IMR-90 (cell line): ENCODE results near the gene GRAMD2A. TPM values are rescaled to one million over a fixed set of nuclear protein-coding genes. Genes with fewer than 3 reads are reported as not detected.

Experiments
- ATAC-seq: fragments of 200-7000 bp; cut with Tn5 transposase; 2 replicates; pipeline ENCODE4 v1.9.1; 2020; ENCODE audit warnings: low read depth, mild to moderate bottlenecking, moderate library complexity
- BruUV-seq: library from RNA; stranded (reverse); fragments of 400-500 nt; replicated peaks from 2 replicates; lab custom pipeline; 2021; lab: Mats Ljungman, UMichigan
- CTCF ChIA-PET: fragments of 300-600 bp; formaldehyde crosslinking; extraction: SDS; loops from one replicate; lab custom pipeline; 2021; ENCODE audit warnings: antibody characterized with exemption; lab: Yijun Ruan, JAX
- POLR2A ChIA-PET: fragments of 300-600 bp; sonication (Branson Sonifier 250); formaldehyde crosslinking; loops from one replicate; lab custom pipeline; 2022; ENCODE audit warnings: antibody characterized with exemption; ENCODE audit not compliant: unreplicated experiment; lab: Charles Lee
- DNase-seq: peaks from one replicate; pipeline ENCODE4 v3.0.0; 2013
- H2AFZ ChIP-seq: replicated peaks from 2 replicates; pipeline ENCODE3; 2013; ENCODE audit warnings: low read length, mild to moderate bottlenecking; ENCODE audit not compliant: poor library complexity
- H2AK5ac ChIP-seq: 2 replicates; pipeline ENCODE4 v1.6.1; 2013; ENCODE audit warnings: low read depth, low read length, inconsistent platforms
- H2AK9ac ChIP-seq: replicated peaks from 2 replicates; pipeline ENCODE3; 2013; ENCODE audit warnings: mild to moderate bottlenecking, low read depth, low read length, moderate library complexity; ENCODE audit not compliant: poor library complexity
- H2BK120ac ChIP-seq: 2 replicates; pipeline ENCODE4 v1.6.1; 2013; ENCODE audit warnings: low read depth, low read length, inconsistent platforms
- H2BK15ac ChIP-seq: 3 replicates; pipeline ENCODE4 v1.6.1; 2013; ENCODE audit warnings: low read depth, low read length, inconsistent platforms
- H2BK20ac ChIP-seq: 2 replicates; pipeline ENCODE4 v1.6.1; 2013; ENCODE audit warnings: low read depth, mild to moderate bottlenecking, inconsistent platforms, low read length, moderate library complexity
- H2BK5ac ChIP-seq: 2 replicates; pipeline ENCODE4 v1.6.1; 2013; ENCODE audit warnings: mild to moderate bottlenecking, low read depth, low read length, inconsistent platforms; ENCODE audit not compliant: poor library complexity, severe bottlenecking
- H3K14ac ChIP-seq: replicated peaks from 2 replicates; pipeline ENCODE4 v1.6.1; 2013; ENCODE audit warnings: low read depth, low read length, inconsistent platforms
- H3K18ac ChIP-seq: 2 replicates; pipeline ENCODE4 v1.6.1; 2013; ENCODE audit warnings: low read depth, low read length, control low read depth
- H3K23ac ChIP-seq: 2 replicates; pipeline ENCODE4 v1.6.1; 2013; ENCODE audit warnings: low read depth, low read length, inconsistent platforms
- H3K27ac ChIP-seq: 2 replicates; pipeline ENCODE4 v1.5.1; 2013; ENCODE audit warnings: mild to moderate bottlenecking, control low read depth, low read length; ENCODE audit not compliant: insufficient read depth
- H3K27me3 ChIP-seq: 2 replicates; pipeline ENCODE4 v1.6.1; 2013; ENCODE audit warnings: low read length; ENCODE audit not compliant: control insufficient read depth, insufficient read depth
- H3K36me3 ChIP-seq: 2 replicates; pipeline ENCODE4 v1.6.1; 2013; ENCODE audit warnings: low read length, mixed read lengths; ENCODE audit not compliant: control insufficient read depth, insufficient read depth
- H3K4ac ChIP-seq: 2 replicates; pipeline ENCODE4 v1.6.1; 2013; ENCODE audit warnings: low read depth, low read length, inconsistent platforms
- H3K4me1 ChIP-seq: 2 replicates; pipeline ENCODE4 v1.6.1; 2013; ENCODE audit warnings: low read length, mixed read lengths; ENCODE audit not compliant: control insufficient read depth, insufficient read depth
- H3K4me2 ChIP-seq: 2 replicates; pipeline ENCODE4 v1.6.1; 2013; ENCODE audit warnings: low read depth, mild to moderate bottlenecking, control low read depth, low read length, moderate library complexity
- H3K4me3 ChIP-seq: 2 replicates; pipeline ENCODE4 v1.5.1; 2013; ENCODE audit warnings: low read depth, mild to moderate bottlenecking, control low read depth, low read length, moderate library complexity; ENCODE audit not compliant: insufficient read depth
- H3K56ac ChIP-seq: 2 replicates; pipeline ENCODE4 v1.6.1; 2013; ENCODE audit warnings: low read length, inconsistent platforms; ENCODE audit not compliant: insufficient read depth; ENCODE audit errors: extremely low read depth
- H3K79me1 ChIP-seq, 2 experiments: 2 replicates each; pipeline ENCODE4 v1.6.1; 2013; ENCODE audit warnings: low read length in 2 of 2, inconsistent platforms in 1 of 2, low read depth in 1 of 2
- H3K9ac ChIP-seq: 2 replicates; pipeline ENCODE4 v1.6.1; 2013; ENCODE audit warnings: low read depth, low read length, control low read depth
- H3K9me1 ChIP-seq: 2 replicates; pipeline ENCODE4 v1.6.1; 2013; ENCODE audit warnings: low read length, inconsistent platforms; ENCODE audit not compliant: insufficient read depth
- H3K9me3 ChIP-seq: 2 replicates; pipeline ENCODE4 v1.6.1; 2013; ENCODE audit warnings: low read length; ENCODE audit not compliant: control insufficient read depth, insufficient read depth
- H4K20me1 ChIP-seq: 2 replicates; pipeline ENCODE4 v1.6.1; 2013; ENCODE audit warnings: low read length, inconsistent platforms; ENCODE audit not compliant: insufficient read depth
- H4K5ac ChIP-seq: 2 replicates; pipeline ENCODE4 v1.6.1; 2013; ENCODE audit warnings: mild to moderate bottlenecking, low read depth, low read length, control low read depth
- H4K8ac ChIP-seq, 2 experiments: 2 replicates each; pipeline ENCODE4 v1.6.1; 2013; ENCODE audit warnings: low read depth in 2 of 2, low read length in 2 of 2, control low read depth in 1 of 2, inconsistent platforms in 1 of 2
- H4K91ac ChIP-seq: 2 replicates; pipeline ENCODE4 v1.6.1; 2013; ENCODE audit warnings: low read depth, low read length, inconsistent platforms; ENCODE audit not compliant: insufficient read depth
- CEBPB ChIP-seq: IDR thresholded peaks from 2 replicates; pipeline ENCODE4 v1.6.1; 2012; ENCODE audit warnings: low read depth, low read length, improper control_type of control experiment
- MAZ ChIP-seq: IDR thresholded peaks from 2 replicates; pipeline ENCODE4 v1.6.1; 2012; ENCODE audit warnings: low read depth, mild to moderate bottlenecking, low read length, improper control_type of control experiment, moderate library complexity, borderline replicate concordance
- RAD21 ChIP-seq: IDR thresholded peaks from 2 replicates; pipeline ENCODE4 v1.6.1; 2012; ENCODE audit warnings: low read length, improper control_type of control experiment
- WGBS, 2 experiments: methylation state at CpG; one replicate each; pipeline versions ENCODE4 v1.1.5 to v1.1.7; 2013; ENCODE audit warnings: missing lambda C conversion rate in 2 of 2; ENCODE audit not compliant: insufficient read length in 1 of 2; ENCODE audit errors: extremely low coverage in 2 of 2; 5-methylcytosine and 5-hydroxymethylcytosine counted together
- dilution Hi-C: fragments of 300-500 bp; cut with HindIII; formaldehyde crosslinking; loops from one replicate; pipeline ENCODE4 v1.14.3; 2018; ENCODE audit warnings: low sequenced_read_pairs; ENCODE audit not compliant: unreplicated experiment
- in situ Hi-C: fragments of 300-500 bp; cut with MboI; formaldehyde crosslinking; loops from 3 replicates; pipeline ENCODE4 v1.14.3; 2019; ENCODE audit warnings: low sequenced_read_pairs, inconsistent platforms, mixed read lengths
- intact Hi-C: fragments of 100-400 bp; cut with micrococcal nuclease; formaldehyde crosslinking; loops from 2 replicates; pipeline ENCODE4 v1.10.0; 2022
- polyA plus RNA-seq, 3 experiments: library from polyadenylated mRNA; depleted of rRNA; stranded (reverse); fragments of >200 nt; gene quantifications; 2 replicates each; pipeline ENCODE4 v1.2.3, GENCODE V29; 2012; ENCODE audit warnings: low replicate concordance in 1 of 3
- total RNA-seq: library from RNA; depleted of rRNA; stranded (reverse); fragments of >200 nt; gene quantifications from 2 replicates; pipeline ENCODE4 v1.2.3, GENCODE V29; 2012

The GRAMD2A gene
- total and polyA plus RNA-seq, 2 of the 4 experiments (the other 2 are of a cell fraction): 0.14 to 0.18 TPM

DNA sequence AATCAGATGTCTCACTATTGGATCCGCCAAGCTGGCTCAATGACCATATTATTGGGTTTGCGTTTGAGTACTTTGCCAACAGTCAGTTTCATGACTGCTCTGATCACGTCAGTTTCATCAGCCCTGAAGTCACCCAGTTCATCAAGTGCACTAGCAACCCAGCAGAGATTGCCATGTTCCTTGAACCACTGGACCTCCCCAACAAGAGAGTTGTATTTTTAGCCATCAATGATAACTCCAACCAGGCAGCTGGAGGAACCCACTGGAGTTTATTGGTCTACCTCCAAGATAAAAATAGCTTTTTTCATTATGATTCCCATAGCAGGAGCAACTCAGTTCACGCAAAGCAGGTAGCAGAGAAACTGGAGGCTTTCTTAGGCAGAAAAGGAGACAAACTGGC, 57.9 kb downstream of the GRAMD2A start:
- Histone ChIP-seq H3K9ac (no peak overlapping the region), H2AK5ac (no peak overlapping the region)
- ATAC-seq: no peak

More for the DNA sequence above, 57.9 kb downstream of the GRAMD2A start:
- 100% methylated on average over 3 of the region's 4 CpGs; no CpG with 5 or more reads in 1 of the 2 experiments for WGBS, 2 experiments
- Histone ChIP-seq H3K9me3 (no peaks in the 10 kb centered on the region), H3K9me1 (no peaks in the 10 kb centered on the region), H2BK5ac (no peak overlapping the region), H2AFZ (no peak overlapping the region), H4K5ac (no peak overlapping the region), H4K91ac (no peak overlapping the region), H3K36me3 (0 out of 2 replicates have a peak, but pooled peaks cover 4% of the 10 kb centered on the region), H3K27ac (no peak overlapping the region), H3K56ac (no peak overlapping the region), H3K23ac (no peak overlapping the region), H4K8ac (no peak overlapping the region), H3K4me3 (no peak overlapping the region), H3K79me1 (no peaks in the 10 kb centered on the region), H2AK9ac (no peak overlapping the region), H3K14ac (no peak overlapping the region), H3K27me3 (no peaks in the 10 kb centered on the region), H4K20me1 (no peaks in the 10 kb centered on the region), H2BK120ac (no peak overlapping the region), H3K4ac (no peak overlapping the region), H3K4me1 (peaks cover 4% of the 10 kb centered on the region), H2BK20ac (no peak overlapping the region), H3K18ac (no peak overlapping the region), H2BK15ac (no peak overlapping the region), H3K4me2 (no peak overlapping the region)
- intact Hi-C loops (no loop called here), dilution Hi-C loops (no loop called here), in situ Hi-C loops (no loop called here)
- BruUV-seq: no TSS peak
- POLR2A ChIA-PET: no interaction called here
- DNase-seq: no peak
- CTCF ChIA-PET: interaction anchor here (0.9 kb wide), 1 partner anchor 289 kb away, joined by 3 read pairs; no protein-coding TSS in a partner anchor
- TF ChIP-seq RAD21 (no peak), MAZ (no peak), CEBPB (no peak)
